GM12891 (cell line): ENCODE measurements around the gene SLC49A4.

ENCODE experiments used
- DNase-seq: peaks from one replicate; pipeline ENCODE4 v3.0.0; 2011; ENCODE audit warnings: low spot score; ENCODE audit not compliant: insufficient read length
- FAIRE-seq: peaks from 2 replicates; lab custom pipeline; 2011; peaks lifted over from hg19 to GRCh38; lab: Jason Lieb, UNC
- PAX5 ChIP-seq: IDR thresholded peaks from 2 replicates; pipeline ENCODE4 v1.6.1; 2011; ENCODE audit warnings: low read length, moderate library complexity, mild to moderate bottlenecking; ENCODE audit not compliant: insufficient read depth, severe bottlenecking
- POLR2A ChIP-seq: IDR thresholded peaks from 2 replicates; pipeline ENCODE4 v1.6.1; 2011; ENCODE audit warnings: low read depth, low read length, control low read depth
- POLR2AphosphoS5 ChIP-seq: IDR thresholded peaks from 2 replicates; pipeline ENCODE4 v1.6.1; 2011; ENCODE audit warnings: low read depth, low read length, control low read depth
- POU2F2 ChIP-seq: IDR thresholded peaks from 2 replicates; pipeline ENCODE4 v1.6.1; 2011; ENCODE audit warnings: low read depth, mild to moderate bottlenecking, control low read depth, low read length, moderate library complexity
- SPI1 ChIP-seq: IDR thresholded peaks from 2 replicates; pipeline ENCODE4 v1.6.1; 2011; ENCODE audit warnings: low read depth, low read length, control low read depth
- TAF1 ChIP-seq: IDR thresholded peaks from 2 replicates; pipeline ENCODE4 v1.6.1; 2011; ENCODE audit warnings: low read depth, low read length, control low read depth

SLC49A4 gene

GRCh38 chr3:122893282-122893681, 98.4 kb downstream of the SLC49A4 start:
- TF ChIP-seq PAX5 (no peak), TAF1 (no peak), POLR2A (no peak), POLR2AphosphoS5 (no peak), POU2F2 (no peak), SPI1 (peak; percentile 66)
- FAIRE-seq (peak; percentile 28), DNase-seq (no peak)

GRCh38 chr3:122893754-122894668, 99.1 kb downstream of the SLC49A4 start:
- TF ChIP-seq PAX5 = no peak
- TF ChIP-seq TAF1 = no peak
- TF ChIP-seq POLR2AphosphoS5 = no peak
- TF ChIP-seq SPI1 = no peak
- no peak for TF ChIP-seq POU2F2
- TF ChIP-seq POLR2A = no peak
- DNase-seq (no peak), FAIRE-seq (no peak)

- no peak for TF ChIP-seq POLR2AphosphoS5
- TF ChIP-seq TAF1 = no peak
- TF ChIP-seq POLR2A = no peak
- FAIRE-seq (no peak), DNase-seq (no peak)
Observed at GRCh38 chr3:122898298-122898697, 103.4 kb downstream of the SLC49A4 start.

- TF ChIP-seq SPI1 = no peak
- no peak for TF ChIP-seq POU2F2
- TF ChIP-seq TAF1 = no peak
- TF ChIP-seq PAX5 = no peak
- TF ChIP-seq POLR2A = no peak
- no peak for TF ChIP-seq POLR2AphosphoS5
- DNase-seq (no peak), FAIRE-seq (peak; percentile 20)
Observed at GRCh38 chr3:122902326-122902725, 107.5 kb downstream of the SLC49A4 start.

GRCh38 chr3:122903171-122903570, 108.3 kb downstream of the SLC49A4 start:
- TF ChIP-seq SPI1 (no peak), TAF1 (no peak), POLR2AphosphoS5 (no peak), PAX5 (no peak), POU2F2 (no peak), POLR2A (no peak)
- FAIRE-seq (no peak), DNase-seq (no peak)

- DNase-seq = no peak
- FAIRE-seq = no peak
- TF ChIP-seq SPI1 = no peak
Observed at GRCh38 chr3:122907471-122907870, 112.6 kb downstream of the SLC49A4 start.

GRCh38 chr3:122908251-122908650, 113.4 kb downstream of the SLC49A4 start:
- no peak for TF ChIP-seq PAX5
- TF ChIP-seq POLR2A = no peak
- no peak for TF ChIP-seq SPI1
- DNase-seq = no peak
- no peak for FAIRE-seq

- DNase-seq = no peak
- TF ChIP-seq SPI1 = no peak
- no peak for TF ChIP-seq TAF1
- no peak for TF ChIP-seq PAX5
- TF ChIP-seq POLR2A = no peak
- TF ChIP-seq POU2F2 = no peak
- TF ChIP-seq POLR2AphosphoS5 = no peak
- FAIRE-seq = no peak
Observed at GRCh38 chr3:122911901-122912300, 117.0 kb downstream of the SLC49A4 start.

- DNase-seq (no peak), FAIRE-seq (no peak)
- TF ChIP-seq TAF1 (no peak), SPI1 (no peak), POU2F2 (no peak)
Observed at GRCh38 chr3:122912772-122913538, 118.1 kb downstream of the SLC49A4 start.

- no peak for DNase-seq
- no peak for FAIRE-seq
- TF ChIP-seq PAX5 = no peak
- TF ChIP-seq TAF1 = no peak
- TF ChIP-seq SPI1 = no peak
- no peak for TF ChIP-seq POU2F2
- no peak for TF ChIP-seq POLR2AphosphoS5
- TF ChIP-seq POLR2A = no peak
Observed at GRCh38 chr3:122913539-122914100, 118.8 kb downstream of the SLC49A4 start.
